Hepatocyte (in vitro differentiated cells): ENCODE data around the gene PCDHA1. TPM values are rescaled to one million over a fixed set of nuclear protein-coding genes. Genes with fewer than 3 reads are reported as not detected.
A peak's percentile ranks its signal among the peaks of the same experiment; 100 is the strongest.
"Not testable (repeated sequence)": the region's sequence is repeated elsewhere in the genome, so short reads cannot be mapped to it uniquely, and the experiment has no call there.

Source experiments
- DNase-seq: peaks from one replicate; pipeline ENCODE4 v3.0.0-alpha.2; 2016; ENCODE audit warnings: low spot score
- H2AFZ ChIP-seq: fragments of 200-600 bp; sonication (generic); 2 replicates; pipeline ENCODE4 v1.6.0; 2016; ENCODE audit warnings: antibody characterized with exemption, mild to moderate bottlenecking
- H3K27ac ChIP-seq: fragments of 200-600 bp; sonication (generic); 2 replicates; pipeline ENCODE4 v1.5.1; 2016; ENCODE audit warnings: mild to moderate bottlenecking
- H3K27me3 ChIP-seq: fragments of 200-600 bp; sonication (generic); 2 replicates; pipeline ENCODE4 v1.6.1; 2016
- H3K36me3 ChIP-seq: fragments of 200-600 bp; sonication (generic); replicated peaks from 2 replicates; pipeline ENCODE4 v1.5.1; 2016; ENCODE audit warnings: low read depth; ENCODE audit not compliant: insufficient read depth
- H3K4me1 ChIP-seq: fragments of 200-600 bp; sonication (generic); 2 replicates; pipeline ENCODE4 v1.5.1; 2016; ENCODE audit warnings: mild to moderate bottlenecking, moderate library complexity; ENCODE audit not compliant: insufficient read depth
- H3K4me2 ChIP-seq: fragments of 200-600 bp; sonication (generic); 2 replicates; pipeline ENCODE4 v1.6.0; 2016
- H3K4me3 ChIP-seq: fragments of 200-600 bp; sonication (generic); 2 replicates; pipeline ENCODE4 v1.5.1; 2016; ENCODE audit warnings: mild to moderate bottlenecking
- H3K79me2 ChIP-seq: fragments of 200-600 bp; sonication (generic); 2 replicates; pipeline ENCODE4 v1.6.0; 2017; ENCODE audit warnings: mild to moderate bottlenecking
- H3K9me2 ChIP-seq: fragments of 200-600 bp; sonication (generic); replicated peaks from 2 replicates; pipeline ENCODE4 v1.6.0; 2017; ENCODE audit warnings: mild to moderate bottlenecking; ENCODE audit not compliant: insufficient read depth
- H3K9me3 ChIP-seq: fragments of 200-600 bp; sonication (generic); 2 replicates; pipeline ENCODE4 v1.5.1; 2016; ENCODE audit warnings: low read depth, mild to moderate bottlenecking
- H4K20me1 ChIP-seq: fragments of 200-600 bp; sonication (generic); 2 replicates; pipeline ENCODE4 v1.6.0; 2016; ENCODE audit warnings: mild to moderate bottlenecking; ENCODE audit not compliant: insufficient read depth, poor library complexity, severe bottlenecking
- EZH2 ChIP-seq: fragments of 200-600 bp; sonication (generic); IDR thresholded peaks from 2 replicates; pipeline ENCODE4 v1.6.1; 2016; ENCODE audit warnings: antibody characterized with exemption, mild to moderate bottlenecking, borderline replicate concordance
- EZH2phosphoT487 ChIP-seq: fragments of 200-600 bp; sonication (generic); IDR thresholded peaks from one replicate; pipeline ENCODE4 v1.6.1; 2018; ENCODE audit warnings: antibody characterized with exemption, mild to moderate bottlenecking, low read depth, moderate library complexity; ENCODE audit not compliant: unreplicated experiment, severe bottlenecking
- WGBS: methylation state at CpG from one replicate; pipeline ENCODE4 v1.1.6; 2016; ENCODE audit warnings: low lambda C conversion rate; ENCODE audit errors: missing lambda C conversion rate; 5-methylcytosine and 5-hydroxymethylcytosine counted together
- polyA plus RNA-seq: library from polyadenylated mRNA; unstranded; fragments of >200 nt; fragmentation: Nextera tagmentation; extraction: Ambion mirVana; gene quantifications from 2 replicates; pipeline ENCODE4 v1.2.1, GENCODE V29; 2016
- total RNA-seq: library from RNA; depleted of rRNA; stranded (reverse); fragments of >200 nt; gene quantifications from 2 replicates; pipeline ENCODE4 v1.2.3, GENCODE V29; 2014
- TF ChIP-seq, protein P1 (sequence below): fragments of 200-600 bp; sonication (generic); IDR thresholded peaks from 2 replicates; pipeline ENCODE4 v1.5.1; 2016; ENCODE audit warnings: antibody characterized with exemption, mild to moderate bottlenecking; ENCODE audit not compliant: poor library complexity

The PCDHA1 gene
- total and polyA plus RNA-seq, 2 experiments from 2014 or later, result not detected

DNA sequence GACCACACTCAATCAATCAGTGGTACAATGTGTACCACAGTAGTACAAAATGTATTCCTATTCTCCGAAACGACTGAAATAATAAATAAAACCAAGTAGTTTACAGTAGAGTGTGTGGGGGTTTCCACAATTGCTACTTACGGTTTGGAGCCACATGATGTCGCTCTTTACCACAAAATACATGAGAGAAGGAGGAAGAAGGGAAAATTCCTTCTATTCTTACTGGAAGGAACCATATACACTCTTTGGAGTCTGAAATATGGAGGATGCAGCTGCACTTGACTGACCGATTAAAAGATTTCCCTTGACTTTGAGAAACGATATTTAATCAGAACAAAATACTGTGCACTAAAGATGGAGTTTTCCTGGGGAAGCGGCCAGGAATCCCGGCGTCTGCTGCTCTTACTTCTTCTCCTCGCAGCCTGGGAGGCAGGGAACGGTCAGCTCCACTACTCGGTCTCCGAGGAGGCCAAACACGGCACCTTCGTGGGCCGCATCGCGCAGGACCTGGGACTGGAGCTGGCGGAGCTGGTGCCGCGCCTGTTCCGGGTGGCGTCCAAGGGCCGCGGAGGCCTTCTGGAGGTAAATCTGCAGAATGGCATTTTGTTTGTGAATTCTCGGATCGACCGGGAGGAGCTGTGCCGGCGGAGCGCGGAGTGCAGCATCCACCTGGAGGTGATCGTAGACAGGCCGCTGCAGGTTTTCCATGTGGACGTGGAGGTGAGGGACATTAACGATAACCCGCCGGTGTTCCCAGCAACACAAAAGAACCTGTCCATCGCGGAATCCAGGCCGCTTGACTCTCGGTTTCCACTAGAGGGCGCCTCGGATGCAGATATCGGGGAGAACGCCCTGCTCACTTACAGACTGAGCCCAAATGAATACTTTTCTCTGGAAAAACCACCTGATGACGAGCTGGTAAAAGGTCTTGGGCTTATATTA is 21.2 kb downstream of the PCDHA1 start, which contains the start of gene PCDHA4:
Gene PCDHA4 (plus strand): TSS at position 235 of the 942 bp plus-strand sequence.
- peak within 1 kb of the TSS; percentile 80 for H3K4me2 ChIP-seq

DNA sequence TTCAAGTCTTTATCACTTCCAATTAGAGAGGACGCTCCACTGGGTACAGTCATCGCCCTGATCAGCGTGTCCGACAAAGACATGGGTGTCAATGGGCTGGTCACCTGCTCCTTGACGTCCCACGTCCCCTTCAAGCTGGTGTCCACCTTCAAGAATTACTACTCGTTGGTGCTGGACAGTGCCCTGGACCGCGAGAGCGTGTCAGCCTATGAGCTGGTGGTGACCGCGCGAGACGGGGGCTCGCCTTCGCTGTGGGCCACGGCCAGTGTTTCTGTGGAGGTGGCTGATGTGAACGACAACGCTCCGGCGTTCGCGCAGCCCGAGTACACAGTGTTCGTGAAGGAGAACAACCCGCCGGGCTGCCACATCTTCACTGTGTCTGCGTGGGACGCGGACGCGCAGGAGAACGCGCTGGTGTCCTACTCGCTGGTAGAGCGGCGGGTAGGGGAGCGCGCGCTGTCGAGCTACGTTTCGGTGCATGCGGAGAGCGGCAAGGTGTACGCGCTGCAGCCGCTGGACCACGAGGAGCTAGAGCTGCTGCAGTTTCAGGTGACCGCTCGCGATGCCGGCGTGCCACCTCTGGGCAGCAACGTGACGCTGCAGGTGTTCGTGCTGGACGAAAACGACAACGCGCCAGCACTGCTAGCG is 22.4 kb downstream of the PCDHA1 start:
- H3K36me3 ChIP-seq, H3K27ac ChIP-seq, DNase-seq, H3K4me3 ChIP-seq, H3K9me3 ChIP-seq, H3K27me3 ChIP-seq, H3K4me1 ChIP-seq, H3K9me2 ChIP-seq, H4K20me1 ChIP-seq, H2AFZ ChIP-seq: not testable (repeated sequence)
- peak overlapping the region; percentile 80 for H3K4me2 ChIP-seq
- H3K79me2 ChIP-seq, result peaks cover 23% of the 10 kb centered on the region
- WGBS, result 99% methylated on average over 57 of the region's 62 CpGs

More for the DNA sequence above, 21.2 kb downstream of the PCDHA1 start, which contains the start of gene PCDHA4:
- Histone ChIP-seq H3K27ac (peak within 1 kb of the TSS; percentile 89), H4K20me1 (no peaks in the 10 kb centered on the region), H3K4me3 (peak within 1 kb of the TSS; percentile 83), H2AFZ (peak within 1 kb of the TSS; percentile 92), H3K27me3 (no peaks in the 10 kb centered on the region), H3K79me2 (peaks cover 19% of the 10 kb centered on the region), H3K4me1 (no peaks in the 10 kb centered on the region), H3K9me2 (no peaks in the 10 kb centered on the region), H3K36me3 (no peaks in the 10 kb centered on the region), H3K9me3 (no peaks in the 10 kb centered on the region)
- 2% methylated on average over 46 of the region's 47 CpGs for WGBS
- TF ChIP-seq, protein P1, sequence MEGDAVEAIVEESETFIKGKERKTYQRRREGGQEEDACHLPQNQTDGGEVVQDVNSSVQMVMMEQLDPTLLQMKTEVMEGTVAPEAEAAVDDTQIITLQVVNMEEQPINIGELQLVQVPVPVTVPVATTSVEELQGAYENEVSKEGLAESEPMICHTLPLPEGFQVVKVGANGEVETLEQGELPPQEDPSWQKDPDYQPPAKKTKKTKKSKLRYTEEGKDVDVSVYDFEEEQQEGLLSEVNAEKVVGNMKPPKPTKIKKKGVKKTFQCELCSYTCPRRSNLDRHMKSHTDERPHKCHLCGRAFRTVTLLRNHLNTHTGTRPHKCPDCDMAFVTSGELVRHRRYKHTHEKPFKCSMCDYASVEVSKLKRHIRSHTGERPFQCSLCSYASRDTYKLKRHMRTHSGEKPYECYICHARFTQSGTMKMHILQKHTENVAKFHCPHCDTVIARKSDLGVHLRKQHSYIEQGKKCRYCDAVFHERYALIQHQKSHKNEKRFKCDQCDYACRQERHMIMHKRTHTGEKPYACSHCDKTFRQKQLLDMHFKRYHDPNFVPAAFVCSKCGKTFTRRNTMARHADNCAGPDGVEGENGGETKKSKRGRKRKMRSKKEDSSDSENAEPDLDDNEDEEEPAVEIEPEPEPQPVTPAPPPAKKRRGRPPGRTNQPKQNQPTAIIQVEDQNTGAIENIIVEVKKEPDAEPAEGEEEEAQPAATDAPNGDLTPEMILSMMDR, result peak; percentile 85
- no peak for TF ChIP-seq EZH2phosphoT487
- DNase-seq, result peak; percentile 88

DNA sequence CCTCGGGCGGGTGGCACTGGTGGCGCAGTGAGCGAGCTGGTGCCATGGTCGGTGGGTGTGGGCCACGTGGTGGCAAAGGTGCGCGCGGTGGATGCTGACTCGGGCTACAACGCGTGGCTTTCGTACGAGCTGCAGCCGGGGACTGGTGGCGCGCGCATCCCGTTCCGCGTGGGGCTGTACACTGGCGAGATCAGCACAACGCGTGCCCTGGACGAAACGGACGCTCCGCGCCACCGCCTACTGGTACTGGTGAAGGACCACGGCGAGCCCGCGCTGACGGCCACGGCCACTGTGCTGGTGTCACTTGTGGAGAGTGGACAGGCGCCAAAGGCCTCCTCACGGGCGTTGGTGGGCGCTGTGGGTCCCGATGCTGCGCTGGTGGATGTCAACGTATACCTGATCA is 22.9 kb downstream of the PCDHA1 start:
- H2AFZ ChIP-seq, result no peak overlapping the region
- H3K4me3 ChIP-seq, result no peak overlapping the region
- H3K79me2 ChIP-seq, result peaks cover 28% of the 10 kb centered on the region
- H3K27me3 ChIP-seq, result no peaks in the 10 kb centered on the region
- H3K36me3 ChIP-seq, result no peaks in the 10 kb centered on the region
- no peak overlapping the region for H3K4me2 ChIP-seq
- no peak overlapping the region for H3K27ac ChIP-seq
- H3K9me2 ChIP-seq, result no peaks in the 10 kb centered on the region
- DNase-seq, result no peak
- WGBS, result 97% methylated on average over 41 of the region's 43 CpGs
- H3K9me3 ChIP-seq, result no peaks in the 10 kb centered on the region
- H3K4me1 ChIP-seq, result no peaks in the 10 kb centered on the region
- TF ChIP-seq EZH2 (no peak), EZH2phosphoT487 (no peak)
- TF ChIP-seq, protein P1, result no peak
- no peaks in the 10 kb centered on the region for H4K20me1 ChIP-seq
